GM12872 (cell line): Measurements from ENCODE around the gene COL9A2.

Source experiments
- CTCF ChIP-seq: IDR thresholded peaks from 3 replicates; pipeline ENCODE4 v1.5.1; 2011; ENCODE audit warnings: low read depth, mild to moderate bottlenecking, low read length, moderate library complexity; ENCODE audit not compliant: insufficient read depth

The COL9A2 gene

DNA sequence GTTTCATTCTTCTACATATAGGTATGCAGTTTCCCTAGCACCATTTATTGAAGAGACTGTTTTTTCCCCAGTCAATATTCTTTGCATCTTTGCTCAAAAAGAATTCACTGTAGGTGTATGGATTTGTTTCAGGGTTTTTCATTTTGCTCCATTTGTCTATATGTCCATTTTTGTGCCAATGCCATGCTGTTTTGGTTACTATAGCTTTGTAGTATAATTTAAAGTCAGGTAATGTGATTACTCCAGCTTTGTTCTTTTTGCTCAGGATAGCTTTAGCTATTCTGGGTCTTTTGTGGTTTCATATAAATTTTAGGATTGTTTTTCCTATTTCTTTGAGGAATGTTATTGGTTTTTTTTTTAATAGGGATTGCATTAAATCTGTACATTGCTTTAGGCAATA is 40.5 kb upstream of the COL9A2 start:
- TF ChIP-seq CTCF, result no peak

GRCh38 chr1:40353082-40353481 is 36.0 kb upstream of the COL9A2 start:
- TF ChIP-seq CTCF, result no peak

DNA sequence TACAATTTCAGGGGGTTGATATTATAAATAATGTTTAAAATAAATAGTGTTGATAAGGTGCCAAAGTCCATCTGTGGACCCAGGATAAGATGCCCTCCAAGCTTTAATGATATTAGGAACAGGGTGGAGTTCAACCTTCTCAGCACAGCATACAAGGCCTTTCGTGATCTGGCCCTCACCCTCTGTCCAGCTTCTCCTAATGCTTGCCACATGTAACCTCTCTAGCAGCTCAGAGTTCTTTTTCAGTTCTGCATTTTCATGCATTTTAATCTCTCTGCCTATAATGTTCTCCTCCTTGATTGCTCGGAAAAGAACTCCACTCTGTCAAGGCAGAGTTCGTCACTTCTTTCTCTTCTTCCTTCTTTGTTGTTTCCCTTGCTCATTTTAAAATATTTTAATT is 35.0 kb upstream of the COL9A2 start:
- TF ChIP-seq CTCF, result no peak

GRCh38 chr1:40351124-40351523 is 34.0 kb upstream of the COL9A2 start:
- TF ChIP-seq CTCF, result no peak

GRCh38 chr1:40350391-40350790 is 33.3 kb upstream of the COL9A2 start:
- TF ChIP-seq CTCF, result no peak

GRCh38 chr1:40344597-40344996 is 27.5 kb upstream of the COL9A2 start:
- no peak for TF ChIP-seq CTCF

DNA sequence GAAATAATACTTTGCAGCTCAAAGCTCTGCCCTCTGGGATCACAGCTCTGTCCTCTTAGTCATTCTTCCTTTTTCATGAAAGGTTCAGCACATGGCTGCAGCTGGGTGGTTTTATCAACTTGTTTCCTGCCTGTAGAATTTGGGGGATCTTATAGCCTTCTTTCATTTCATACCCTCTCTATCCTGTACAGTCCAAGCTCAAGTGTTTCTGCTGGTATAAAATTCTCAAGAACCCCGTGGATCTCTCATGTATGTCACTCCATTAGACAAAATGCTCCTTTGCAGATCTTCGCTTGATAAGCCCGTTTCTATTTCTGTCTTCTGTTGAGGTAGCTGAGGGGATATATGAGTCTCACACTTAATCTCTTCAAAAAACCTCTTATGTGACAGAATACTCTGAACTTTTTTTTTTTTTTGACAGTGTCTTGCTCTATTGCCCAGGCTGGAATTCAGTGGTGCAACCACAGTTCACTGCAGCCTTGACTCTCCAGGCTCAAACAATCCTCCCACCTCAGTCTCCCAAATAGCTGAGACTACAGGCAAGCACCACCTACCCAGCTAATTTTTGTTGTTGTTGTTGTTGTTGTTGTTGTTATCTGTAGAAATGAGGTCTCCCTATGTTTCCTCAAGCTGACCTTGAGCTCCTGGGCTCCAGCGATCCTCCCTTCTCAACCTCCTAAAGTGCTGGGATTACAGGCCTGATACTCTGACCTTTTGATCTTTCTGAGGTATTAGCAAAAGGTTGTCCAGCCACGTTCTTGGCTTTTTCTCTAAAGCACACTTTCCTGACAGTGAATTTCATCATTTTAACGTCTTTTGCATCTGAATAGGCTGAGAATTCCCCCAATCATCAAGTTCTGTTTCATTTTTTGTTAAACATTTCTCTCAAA is 24.6 kb upstream of the COL9A2 start:
- no peak for TF ChIP-seq CTCF
